SU-DHL-6 (cell line): ENCODE results near the gene PBX2.

Source experiments
- EZH2phosphoT487 ChIP-seq: fragments of 200-600 bp; sonication (generic), shearing (Covaris generic); conservative IDR thresholded peaks from 2 replicates; pipeline ENCODE4 v1.6.1; 2018; ENCODE audit warnings: mild to moderate bottlenecking, antibody characterized with exemption, low read length, moderate library complexity, mixed read lengths
- TF ChIP-seq, protein P1 (sequence below): fragments of 200-600 bp; sonication (generic); IDR thresholded peaks from one replicate; pipeline ENCODE4 v1.5.1; 2017; ENCODE audit warnings: antibody characterized with exemption, mild to moderate bottlenecking, low read length, moderate library complexity; ENCODE audit not compliant: insufficient read depth, poor library complexity, severe bottlenecking

DNA sequence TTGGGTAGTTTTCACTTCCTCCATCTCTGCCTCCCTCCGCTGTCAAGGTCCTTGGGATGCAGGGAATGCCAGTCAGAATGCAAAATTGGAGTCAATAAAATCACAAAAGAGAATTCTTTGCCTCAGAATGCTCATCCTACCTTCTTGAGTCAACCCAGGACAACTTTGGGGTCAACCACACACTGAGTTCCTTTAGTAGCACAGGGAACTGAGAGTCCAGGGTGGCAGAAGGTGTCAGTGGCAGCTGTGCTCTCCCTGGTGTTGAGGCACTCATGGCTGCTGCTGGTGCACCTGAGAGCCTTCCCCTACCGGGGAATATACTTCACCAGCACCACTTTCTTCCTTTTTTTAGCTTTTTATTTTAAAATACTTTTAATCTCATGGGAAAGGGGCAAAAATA, 34.7 kb upstream of the PBX2 start:
- TF ChIP-seq, protein P1, sequence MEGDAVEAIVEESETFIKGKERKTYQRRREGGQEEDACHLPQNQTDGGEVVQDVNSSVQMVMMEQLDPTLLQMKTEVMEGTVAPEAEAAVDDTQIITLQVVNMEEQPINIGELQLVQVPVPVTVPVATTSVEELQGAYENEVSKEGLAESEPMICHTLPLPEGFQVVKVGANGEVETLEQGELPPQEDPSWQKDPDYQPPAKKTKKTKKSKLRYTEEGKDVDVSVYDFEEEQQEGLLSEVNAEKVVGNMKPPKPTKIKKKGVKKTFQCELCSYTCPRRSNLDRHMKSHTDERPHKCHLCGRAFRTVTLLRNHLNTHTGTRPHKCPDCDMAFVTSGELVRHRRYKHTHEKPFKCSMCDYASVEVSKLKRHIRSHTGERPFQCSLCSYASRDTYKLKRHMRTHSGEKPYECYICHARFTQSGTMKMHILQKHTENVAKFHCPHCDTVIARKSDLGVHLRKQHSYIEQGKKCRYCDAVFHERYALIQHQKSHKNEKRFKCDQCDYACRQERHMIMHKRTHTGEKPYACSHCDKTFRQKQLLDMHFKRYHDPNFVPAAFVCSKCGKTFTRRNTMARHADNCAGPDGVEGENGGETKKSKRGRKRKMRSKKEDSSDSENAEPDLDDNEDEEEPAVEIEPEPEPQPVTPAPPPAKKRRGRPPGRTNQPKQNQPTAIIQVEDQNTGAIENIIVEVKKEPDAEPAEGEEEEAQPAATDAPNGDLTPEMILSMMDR, result no peak
- no peak for TF ChIP-seq EZH2phosphoT487
